Diencephalon (tissue), 1 donor: ENCODE data around the gene SMAP1. TPM values are rescaled to one million over a fixed set of nuclear protein-coding genes. Genes with fewer than 3 reads are reported as not detected.

Experiments used
- total RNA-seq: library from RNA; depleted of rRNA; stranded (reverse); fragments of >200 nt; gene quantifications from one replicate; pipeline ENCODE4 v1.2.3, GENCODE V29; 2014

SMAP1 gene
- 82.6 TPM for total RNA-seq

GRCh38 chr6:70667711-70668498 lies at the start of gene SMAP1:
TSS of gene SMAP1 (plus strand) at chr6:70667883. CDS start at chr6:70668024, 141 bp downstream.

Other genes with a start within 250 kb of the SMAP1 start
- 33.9 TPM for gene SDHAF4, start 101.0 kb upstream of the SMAP1 start, total RNA-seq